ENCODE results near the gene CCDC14.

GRCh38 chr3:123986427-123986826 is 25.4 kb upstream of the CCDC14 start:
- TF ChIP-seq CTCF (conservative IDR thresholded peaks at IDR 0.05; ENCODE audit: low read length) (no peak), EZH2phosphoT487 (IDR thresholded peaks at IDR 0.05; ENCODE audit: borderline replicate concordance) (no peak)
